Sigmoid colon (tissue), 7 donors: ENCODE results near the gene TMCC2. TPM values are rescaled to one million over a fixed set of nuclear protein-coding genes. Genes with fewer than 3 reads are reported as not detected.
A peak's percentile ranks its signal among the peaks of the same experiment; 100 is the strongest.

Experiments used
- DNase-seq: peaks from one replicate; pipeline ENCODE4 v3.0.0-alpha.2; 2019
- H3K27ac ChIP-seq, 4 donors: fragments of 200-600 bp; sonication (generic); one replicate each; pipeline ENCODE4 v1.5.1; 2016 to 2019; ENCODE audit warnings: mild to moderate bottlenecking in 1 of 4
- H3K27me3 ChIP-seq, 3 donors: fragments of 200-600 bp; sonication (generic); one replicate each; pipeline ENCODE4 v1.5.1; 2019; ENCODE audit warnings: mild to moderate bottlenecking in 1 of 3
- H3K36me3 ChIP-seq, 4 donors: fragments of 200-600 bp; sonication (generic); one replicate each; pipeline ENCODE4 v1.5.1; 2016 to 2019
- H3K4me1 ChIP-seq, 4 donors: fragments of 200-600 bp; sonication (generic); one replicate each; pipeline ENCODE4 v1.5.1; 2017 to 2019
- H3K4me3 ChIP-seq, 4 donors: fragments of 200-600 bp; sonication (generic); one replicate each; pipeline ENCODE4 v1.5.1; 2017 to 2019; ENCODE audit warnings: mild to moderate bottlenecking in 2 of 4, moderate library complexity in 1 of 4
- H3K9me3 ChIP-seq, 4 donors: fragments of 200-600 bp in 3 of 4; sonication (generic) in 3 of 4; one replicate each; pipeline versions ENCODE4 v1.5.1 to v1.6.1; 2013 to 2019
- EP300 ChIP-seq, 4 donors: sonication (generic); formaldehyde crosslinking; IDR thresholded peaks; one replicate each; pipeline ENCODE4 v1.6.1; 2017; ENCODE audit warnings: antibody characterized with exemption in 4 of 4
- POLR2A ChIP-seq, 2 donors: fragments of 450-650 bp; IDR thresholded peaks; one replicate each; pipeline ENCODE4 v1.6.1; 2016; ENCODE audit warnings: antibody characterized with exemption in 2 of 2, mild to moderate bottlenecking in 2 of 2, moderate library complexity in 2 of 2
- POLR2AphosphoS5 ChIP-seq, 4 donors: sonication (generic); formaldehyde crosslinking; IDR thresholded peaks; one replicate each; pipeline ENCODE4 v1.6.1; 2017; ENCODE audit warnings: antibody characterized with exemption in 4 of 4
- WGBS, 2 donors: extraction: QIAGEN DNeasy Blood & Tissue Kit; methylation state at CpG; one replicate each; pipeline ENCODE4 v1.1.7; 2013; 5-methylcytosine and 5-hydroxymethylcytosine counted together
- intact Hi-C: fragments of 100-400 bp; cut with DNase I; formaldehyde crosslinking; loops from one replicate; pipeline ENCODE4 v1.15.1; 2023
- polyA plus RNA-seq, 3 donors: library from polyadenylated mRNA; stranded (reverse); fragments of 200-250 nt; gene quantifications; one replicate each; pipeline ENCODE4 v1.2.3, GENCODE V29; 2013
- total RNA-seq, 4 donors: library from RNA; depleted of rRNA; stranded (reverse); fragments of >200 nt; gene quantifications; one replicate each; pipeline ENCODE4 v1.1.0, GENCODE V29; 2016
- TF ChIP-seq, protein P1 (sequence below), 4 experiments: fragments of 450-650 bp in 3 of 4; fragments of 200-600 bp in 1 of 4; IDR thresholded peaks; one replicate each; pipeline ENCODE4 v1.5.1; 2016 to 2019; ENCODE audit warnings: antibody characterized with exemption in 4 of 4, mild to moderate bottlenecking in 3 of 4, moderate library complexity in 2 of 4
- donor health status: healthy with polysubstance abuse.
- donor health status: Bipolar disorder and iron deficiency.
- donor health status: healthy.

Gene TMCC2
- total and polyA plus RNA-seq, 7 donors, result 1.1 to 6.4 (median 5.2) TPM; not detected in 2

- H3K27me3 ChIP-seq, result no peaks in the 10 kb centered on the region
- no peak for DNase-seq
- no peak overlapping the region for H3K27ac ChIP-seq
- WGBS, 2 donors, result 71 to 84% methylated on average over 9 of the region's 9 CpGs
- no peak for TF ChIP-seq POLR2AphosphoS5 (IDR thresholded peaks at IDR 0.05)
- peaks cover 0 to 41% (median 28%) of the 10 kb centered on the region in 4 donors for H3K4me1 ChIP-seq
- H3K4me3 ChIP-seq, result no peak overlapping the region
- H3K9me3 ChIP-seq, result no peaks in the 10 kb centered on the region
- intact Hi-C loops, result no loop called here
- peaks cover 0 to 3% (median 0%) of the 10 kb centered on the region in 4 donors for H3K36me3 ChIP-seq
These were observed 70.6 kb downstream of the TMCC2 start for GRCh38 chr1:205298191-205298994.

DNA sequence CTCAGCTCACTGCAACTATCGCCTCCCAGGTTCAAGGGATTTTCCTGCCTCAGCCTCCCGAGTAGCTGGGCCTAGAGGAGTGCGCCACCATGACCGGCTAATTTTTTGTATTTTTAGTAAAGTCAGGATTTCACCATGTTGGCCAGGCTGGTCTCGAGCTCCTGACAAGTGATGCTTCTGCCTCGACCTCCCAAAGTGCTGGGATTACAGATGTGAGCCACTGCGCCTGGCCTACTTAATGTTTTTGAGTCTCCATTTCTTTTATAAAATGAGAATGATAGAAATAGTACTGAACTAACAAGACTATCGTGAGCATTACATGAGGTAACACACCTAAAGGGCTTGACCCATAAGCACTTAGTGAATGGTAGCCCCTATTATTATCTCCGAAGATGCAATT, 72.4 kb downstream of the TMCC2 start:
- DNase-seq, result no peak
- no peak for TF ChIP-seq POLR2A (IDR thresholded peaks at IDR 0.05)
- TF ChIP-seq, protein P1, sequence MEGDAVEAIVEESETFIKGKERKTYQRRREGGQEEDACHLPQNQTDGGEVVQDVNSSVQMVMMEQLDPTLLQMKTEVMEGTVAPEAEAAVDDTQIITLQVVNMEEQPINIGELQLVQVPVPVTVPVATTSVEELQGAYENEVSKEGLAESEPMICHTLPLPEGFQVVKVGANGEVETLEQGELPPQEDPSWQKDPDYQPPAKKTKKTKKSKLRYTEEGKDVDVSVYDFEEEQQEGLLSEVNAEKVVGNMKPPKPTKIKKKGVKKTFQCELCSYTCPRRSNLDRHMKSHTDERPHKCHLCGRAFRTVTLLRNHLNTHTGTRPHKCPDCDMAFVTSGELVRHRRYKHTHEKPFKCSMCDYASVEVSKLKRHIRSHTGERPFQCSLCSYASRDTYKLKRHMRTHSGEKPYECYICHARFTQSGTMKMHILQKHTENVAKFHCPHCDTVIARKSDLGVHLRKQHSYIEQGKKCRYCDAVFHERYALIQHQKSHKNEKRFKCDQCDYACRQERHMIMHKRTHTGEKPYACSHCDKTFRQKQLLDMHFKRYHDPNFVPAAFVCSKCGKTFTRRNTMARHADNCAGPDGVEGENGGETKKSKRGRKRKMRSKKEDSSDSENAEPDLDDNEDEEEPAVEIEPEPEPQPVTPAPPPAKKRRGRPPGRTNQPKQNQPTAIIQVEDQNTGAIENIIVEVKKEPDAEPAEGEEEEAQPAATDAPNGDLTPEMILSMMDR (IDR thresholded peaks at IDR 0.05), result no peak
- TF ChIP-seq POLR2AphosphoS5 (IDR thresholded peaks at IDR 0.05), result no peak
- TF ChIP-seq EP300 (IDR thresholded peaks at IDR 0.05), result no peak
- H3K4me1 ChIP-seq, result peaks cover 0 to 27% (median 14%) of the 10 kb centered on the region in 4 donors
- peaks cover 0 to 18% (median 5%) of the 10 kb centered on the region in 4 donors for H3K36me3 ChIP-seq
- no peak overlapping the region for H3K4me3 ChIP-seq
- 93 to 94% methylated on average over 9 of the region's 9 CpGs for WGBS, 2 donors
- intact Hi-C loops, result no loop called here
- H3K27ac ChIP-seq, result no peak overlapping the region
- H3K9me3 ChIP-seq, result no peaks in the 10 kb centered on the region
- no peaks in the 10 kb centered on the region for H3K27me3 ChIP-seq

DNA sequence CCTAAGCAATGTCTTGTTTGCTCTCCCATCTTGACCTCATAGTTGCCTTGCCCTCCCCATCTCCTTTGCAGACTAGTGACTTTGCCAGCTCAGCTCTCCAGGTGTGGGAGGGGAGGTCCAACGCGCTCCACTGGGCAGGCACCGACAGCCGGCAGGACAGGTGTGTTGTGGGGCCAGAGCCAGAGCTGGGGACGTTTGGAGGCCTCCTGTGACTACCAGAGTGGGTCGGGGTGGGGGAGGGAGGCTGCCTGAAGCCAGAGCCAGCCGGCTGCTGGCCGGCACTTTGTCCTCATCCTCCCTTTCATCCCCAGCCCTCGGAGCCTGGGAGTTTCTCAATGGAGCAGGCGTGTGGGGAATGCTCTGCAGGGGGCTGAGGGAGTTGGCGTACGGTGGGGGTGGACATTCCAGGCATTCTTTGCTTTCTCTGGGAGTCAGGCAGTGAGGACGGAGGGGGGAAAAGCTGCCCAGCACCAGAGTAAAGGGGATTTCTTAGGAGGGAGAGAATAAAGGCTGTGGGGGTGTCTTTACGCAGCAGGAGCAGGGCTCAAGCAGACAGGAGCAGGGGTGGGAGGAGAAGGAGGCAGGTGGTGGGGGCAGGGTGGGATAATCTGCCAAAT, 73.6 kb downstream of the TMCC2 start:
- H3K36me3 ChIP-seq, result peaks cover 0 to 21% (median 5%) of the 10 kb centered on the region in 4 donors
- DNase-seq, result no peak
- 23 to 45% methylated on average over 14 of the region's 14 CpGs for WGBS, 2 donors
- H3K4me1 ChIP-seq, result peaks cover 0 to 27% (median 13%) of the 10 kb centered on the region in 4 donors
- H3K4me3 ChIP-seq, result no peak overlapping the region
- H3K9me3 ChIP-seq, result no peaks in the 10 kb centered on the region
- TF ChIP-seq, protein P1 (IDR thresholded peaks at IDR 0.05), result no peak
- TF ChIP-seq POLR2A (IDR thresholded peaks at IDR 0.05) (no peak), EP300 (IDR thresholded peaks at IDR 0.05) (no peak), POLR2AphosphoS5 (IDR thresholded peaks at IDR 0.05) (no peak)
- peak overlapping the region in 2 of 4 donors; percentile 24 to 35 for H3K27ac ChIP-seq
- intact Hi-C loops, result no loop called here
- H3K27me3 ChIP-seq, result no peaks in the 10 kb centered on the region

DNA sequence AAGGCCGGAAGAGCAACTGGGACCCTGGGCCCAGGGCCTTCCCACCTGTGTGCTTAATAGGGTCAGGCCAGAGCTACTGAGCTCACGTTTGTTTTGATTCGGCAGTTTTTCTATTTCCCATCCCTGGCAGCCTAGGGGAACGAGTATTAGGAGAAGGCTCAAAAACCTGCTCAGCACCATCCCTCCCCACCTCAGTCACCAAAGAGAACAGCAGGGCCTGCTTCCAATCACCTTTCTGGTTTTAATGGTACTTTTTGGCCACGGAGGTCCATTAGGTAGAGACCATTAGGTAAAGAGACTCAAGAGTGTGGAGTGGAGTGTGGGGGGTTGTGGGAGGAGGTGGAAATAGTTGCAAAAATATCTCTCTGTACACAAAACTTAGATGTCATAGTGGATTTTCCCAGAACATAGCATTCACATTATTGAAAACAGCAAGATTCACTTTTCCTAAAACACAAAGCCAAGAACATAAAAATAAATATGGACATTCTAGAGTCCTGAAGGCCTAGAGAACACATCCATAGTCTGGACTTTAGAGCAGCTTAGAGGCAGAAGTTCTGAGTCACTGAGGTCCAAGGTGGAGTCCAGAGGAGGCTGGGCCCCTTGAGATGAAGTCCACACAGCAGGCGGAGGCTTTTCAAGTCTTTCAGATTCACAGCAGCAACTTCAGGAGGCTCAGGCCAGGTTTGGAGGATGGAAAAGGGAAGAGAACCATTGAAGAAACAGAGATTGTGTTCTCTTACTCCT, 74.3 kb downstream of the TMCC2 start:
- 47 to 76% methylated on average over 6 of the region's 6 CpGs for WGBS, 2 donors
- Histone ChIP-seq H3K4me1 (peaks cover 0 to 27% (median 13%) of the 10 kb centered on the region in 4 donors), H3K36me3 (peaks cover 0 to 26% (median 5%) of the 10 kb centered on the region in 4 donors), H3K27ac (peak overlapping the region in 3 of 4 donors; percentile 24 to 42 (median 35)), H3K27me3 (no peaks in the 10 kb centered on the region), H3K4me3 (no peak overlapping the region), H3K9me3 (no peaks in the 10 kb centered on the region)
- DNase-seq, result no peak
- intact Hi-C loops, result no loop called here
- TF ChIP-seq POLR2A (IDR thresholded peaks at IDR 0.05) (no peak), POLR2AphosphoS5 (IDR thresholded peaks at IDR 0.05) (no peak), EP300 (IDR thresholded peaks at IDR 0.05) (no peak)
- TF ChIP-seq, protein P1 (IDR thresholded peaks at IDR 0.05), result no peak
